Keratinocyte (primary cell): Measurements from ENCODE around the gene RICTOR. TPM values are rescaled to one million over a fixed set of nuclear protein-coding genes. Genes with fewer than 3 reads are reported as not detected.
A peak's percentile ranks its signal among the peaks of the same experiment; 100 is the strongest.

ENCODE experiments used
- DNase-seq: peaks from one replicate; pipeline ENCODE4 v3.0.0-alpha.2; 2011; ENCODE audit warnings: low read depth, missing footprints, low spot score
- FAIRE-seq: peaks from 2 replicates; lab custom pipeline; 2011; peaks lifted over from hg19 to GRCh38; lab: Jason Lieb, UNC
- H2AFZ ChIP-seq: 2 replicates; pipeline ENCODE4 v1.6.0; 2012; ENCODE audit warnings: low read length, control low read depth, inconsistent platforms; ENCODE audit not compliant: control insufficient read depth
- H3K27ac ChIP-seq: 2 replicates; pipeline ENCODE4 v1.5.1; 2011; ENCODE audit warnings: low read length; ENCODE audit not compliant: control insufficient read depth, insufficient read depth
- H3K27me3 ChIP-seq: 3 replicates; pipeline ENCODE4 v1.6.0; 2011; ENCODE audit warnings: low read length; ENCODE audit not compliant: control insufficient read depth, insufficient read depth; ENCODE audit errors: extremely low read depth
- H3K36me3 ChIP-seq, 2 experiments: 2 replicates in 1 of 2; 3 replicates in 1 of 2; pipeline ENCODE4 v1.5.1; 2011; ENCODE audit warnings: low read length in 2 of 2, mild to moderate bottlenecking in 1 of 2; ENCODE audit not compliant: control insufficient read depth in 2 of 2, insufficient read depth in 2 of 2; ENCODE audit errors: extremely low read depth in 1 of 2
- H3K4me1 ChIP-seq: 3 replicates; pipeline ENCODE4 v1.5.1; 2011; ENCODE audit warnings: low read length; ENCODE audit not compliant: control insufficient read depth, insufficient read depth; ENCODE audit errors: extremely low read depth
- H3K4me2 ChIP-seq: 3 replicates; pipeline ENCODE4 v1.6.0; 2011; ENCODE audit warnings: low read depth, low read length; ENCODE audit not compliant: control insufficient read depth, insufficient read depth; ENCODE audit errors: extremely low read depth
- H3K4me3 ChIP-seq, 3 experiments: fragments of 200-600 bp in 1 of 3; sonication (generic) in 1 of 3; 2 replicates in 2 of 3; 3 replicates in 1 of 3; pipeline ENCODE4 v1.5.1; 2011 to 2016; ENCODE audit warnings: low read length in 3 of 3, mild to moderate bottlenecking in 3 of 3, control low read depth in 2 of 3, inconsistent platforms in 1 of 3, low read depth in 1 of 3, mixed read lengths in 1 of 3, mixed run types in 1 of 3, moderate library complexity in 1 of 3; ENCODE audit not compliant: control insufficient read depth in 2 of 3, insufficient read depth in 2 of 3; ENCODE audit errors: extremely low read depth in 1 of 3
- H3K79me2 ChIP-seq: 2 replicates; pipeline ENCODE4 v1.6.0; 2012; ENCODE audit warnings: low read length; ENCODE audit not compliant: control insufficient read depth, insufficient read depth
- H3K9ac ChIP-seq: 3 replicates; pipeline ENCODE4 v1.6.0; 2011; ENCODE audit warnings: low read length; ENCODE audit not compliant: control insufficient read depth, insufficient read depth; ENCODE audit errors: extremely low read depth
- H3K9me1 ChIP-seq: 3 replicates; pipeline ENCODE4 v1.6.0; 2011; ENCODE audit warnings: low read length; ENCODE audit not compliant: control insufficient read depth, insufficient read depth; ENCODE audit errors: extremely low read depth
- H3K9me3 ChIP-seq: 2 replicates; pipeline ENCODE4 v1.5.1; 2012; ENCODE audit warnings: low read depth, low read length; ENCODE audit not compliant: control insufficient read depth
- H4K20me1 ChIP-seq: 3 replicates; pipeline ENCODE4 v1.6.0; 2011; ENCODE audit warnings: low read length; ENCODE audit not compliant: control insufficient read depth, insufficient read depth; ENCODE audit errors: extremely low read depth
- CTCF ChIP-seq, 3 experiments: IDR thresholded peaks in 1 of 3; conservative IDR thresholded peaks in 1 of 3; optimal IDR thresholded peaks in 1 of 3; 2 replicates in 2 of 3; 3 replicates in 1 of 3; pipeline versions ENCODE3 to v1.5.1; 2011; ENCODE audit warnings: low read length in 3 of 3, mild to moderate bottlenecking in 3 of 3, moderate library complexity in 2 of 3, control low read depth in 1 of 3, inconsistent platforms in 1 of 3; ENCODE audit not compliant: insufficient read depth in 2 of 3; ENCODE audit errors: extremely low read depth in 1 of 3
- EZH2 ChIP-seq: IDR thresholded peaks from one replicate; pipeline ENCODE4 v1.6.1; 2012; ENCODE audit warnings: inconsistent platforms, mild to moderate bottlenecking, low read length, moderate library complexity
- dilution Hi-C: fragments of 300-500 bp; cut with MboI; formaldehyde crosslinking; loops from one replicate; pipeline ENCODE4 v1.7.0; 2020; ENCODE audit warnings: low sequenced_read_pairs; ENCODE audit not compliant: extremely low pct_ligation_motif_present
- polyA plus RNA-seq, 5 experiments: library from polyadenylated mRNA; depleted of rRNA in 3 of 5; stranded (reverse) in 3 of 5; stranded (forward) in 1 of 5; unstranded in 1 of 5; fragments of >200 nt; gene quantifications; 1 replicate in 1 of 5; 2 replicates in 3 of 5; 3 replicates in 1 of 5; pipeline versions ENCODE4 v1.2.1 to v1.2.3, GENCODE V29; 2011 to 2012; ENCODE audit warnings: missing spikeins in 2 of 5, low read depth in 1 of 5, low replicate concordance in 1 of 5

The RICTOR gene
- polyA plus RNA-seq, 1 donor (not counting 4 experiments of a cell fraction or from before 2014, with no cell fraction given) = 11.5 TPM

GRCh38 chr5:39080597-39081204, 6.5 kb upstream of the RICTOR start:
- FAIRE-seq = peak; percentile 57
- dilution Hi-C loops = no loop called here
- peaks cover 15% of the 10 kb centered on the region for H3K4me1 ChIP-seq

GRCh38 chr5:39080168-39080567, 6.0 kb upstream of the RICTOR start:
- Histone ChIP-seq H3K9ac (no peak overlapping the region), H3K4me3 (no peak overlapping the region), H3K79me2 (no peaks in the 10 kb centered on the region), H3K9me1 (no peaks in the 10 kb centered on the region), H3K4me2 (no peak overlapping the region), H4K20me1 (no peaks in the 10 kb centered on the region), H3K36me3 (no peaks in the 10 kb centered on the region), H3K4me1 (peaks cover 15% of the 10 kb centered on the region), H3K27me3 (no peaks in the 10 kb centered on the region), H2AFZ (no peak overlapping the region), H3K9me3 (no peaks in the 10 kb centered on the region), H3K27ac (no peak overlapping the region)
- TF ChIP-seq EZH2 (no peak), CTCF (optimal IDR thresholded peaks at IDR 0.05 in 1 of 3, IDR thresholded peaks at IDR 0.05 in 1 of 3, conservative IDR thresholded peaks at IDR 0.05 in 1 of 3; ENCODE audit: extremely low read depth in 1 of 3, insufficient read depth in 2 of 3, low read length in 3 of 3) (no peak)
- FAIRE-seq (no peak), DNase-seq (no peak)
- dilution Hi-C loops = no loop called here

More at GRCh38 chr5:39080597-39081204, 6.5 kb upstream of the RICTOR start:
- no peak for DNase-seq
- peak; percentile 73 to 85 (median 74) for TF ChIP-seq CTCF (optimal IDR thresholded peaks at IDR 0.05 in 1 of 3, IDR thresholded peaks at IDR 0.05 in 1 of 3, conservative IDR thresholded peaks at IDR 0.05 in 1 of 3; ENCODE audit: extremely low read depth in 1 of 3, insufficient read depth in 2 of 3, low read length in 3 of 3)
- TF ChIP-seq EZH2 = no peak
- Histone ChIP-seq H3K27ac (peak overlapping the region; percentile 19), H3K4me3 (no peak overlapping the region), H3K9me1 (no peaks in the 10 kb centered on the region), H3K9me3 (no peaks in the 10 kb centered on the region), H3K79me2 (no peaks in the 10 kb centered on the region), H2AFZ (no peak overlapping the region), H4K20me1 (no peaks in the 10 kb centered on the region), H3K9ac (no peak overlapping the region), H3K4me2 (no peak overlapping the region), H3K27me3 (no peaks in the 10 kb centered on the region), H3K36me3 (no peaks in the 10 kb centered on the region)
